GM15510 (cell line): ENCODE data around the gene FASTK.

Source experiments
- POLR2A ChIP-seq: IDR thresholded peaks from 3 replicates; pipeline ENCODE4 v1.6.1; 2011; ENCODE audit warnings: borderline replicate concordance; ENCODE audit not compliant: insufficient read length; ENCODE audit errors: extremely low read depth

The FASTK gene

DNA sequence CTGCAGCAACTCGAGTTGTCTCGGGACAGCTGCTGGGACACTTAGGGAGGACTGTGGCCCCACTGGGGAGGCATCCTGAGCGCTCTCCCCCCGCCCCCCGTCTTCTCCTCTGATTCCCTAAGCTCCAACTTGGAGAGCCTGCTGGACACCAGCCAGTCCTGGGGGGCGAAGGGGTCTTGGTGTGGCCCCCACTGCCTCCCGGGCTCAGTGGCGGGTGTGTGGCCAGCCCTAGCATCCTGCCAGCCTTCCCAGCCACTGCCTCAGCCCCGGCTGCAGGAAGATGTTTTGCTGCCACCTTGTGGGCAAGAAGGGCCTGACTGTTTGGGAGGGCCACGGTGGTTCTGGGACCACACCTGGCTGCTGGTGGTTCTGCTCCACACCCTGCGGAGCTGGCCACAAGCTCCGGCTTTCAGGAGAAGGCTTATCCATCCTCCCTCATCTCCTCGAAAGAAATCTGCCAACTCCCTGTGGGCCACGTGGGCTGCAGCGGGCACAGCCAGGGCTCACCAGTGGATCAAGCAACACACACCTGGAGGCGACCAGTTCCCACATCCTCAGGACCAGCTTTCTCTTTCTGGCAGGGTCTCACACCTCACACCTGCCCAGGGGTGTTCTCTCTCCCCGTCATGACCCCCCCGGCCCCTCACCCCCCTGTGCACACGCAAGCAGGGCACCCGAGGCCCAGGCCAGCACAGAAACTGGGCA, 30.5 kb upstream of the FASTK start:
- TF ChIP-seq POLR2A: no peak

DNA sequence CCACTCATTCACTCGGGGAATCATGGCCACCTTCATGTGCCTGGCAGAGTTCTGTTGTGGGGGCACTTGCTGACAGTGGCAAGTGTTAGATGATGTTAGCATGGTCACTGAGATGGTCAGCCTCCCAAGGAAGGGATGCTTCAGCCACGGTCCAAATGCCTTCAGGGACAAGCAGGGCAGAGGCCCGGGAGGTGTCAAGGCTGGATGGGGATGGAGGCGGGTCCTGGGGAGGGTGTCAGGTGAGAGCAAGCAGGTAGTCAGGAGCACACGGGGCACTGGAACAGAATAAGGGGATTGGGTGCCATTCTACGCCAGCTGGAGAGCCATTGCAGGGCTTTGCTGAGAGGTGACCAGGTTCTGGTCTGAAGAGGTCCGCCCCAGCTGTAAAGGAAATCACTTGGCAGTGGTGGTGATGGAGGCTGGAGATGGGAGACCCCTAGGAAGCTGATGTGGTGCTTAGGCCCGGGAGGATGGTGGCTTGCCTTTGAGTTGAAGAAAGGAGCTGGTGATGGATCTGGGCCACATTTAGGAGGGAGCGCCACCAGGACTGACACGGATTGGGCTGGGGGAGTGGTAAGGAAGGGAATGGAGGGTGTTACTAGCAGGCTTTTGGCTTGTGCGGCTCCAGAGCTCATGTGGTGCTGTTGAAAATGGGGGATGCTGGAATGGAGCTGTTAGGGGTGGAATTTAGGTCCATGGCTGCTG, 29.8 kb upstream of the FASTK start:
- TF ChIP-seq POLR2A: no peak

DNA sequence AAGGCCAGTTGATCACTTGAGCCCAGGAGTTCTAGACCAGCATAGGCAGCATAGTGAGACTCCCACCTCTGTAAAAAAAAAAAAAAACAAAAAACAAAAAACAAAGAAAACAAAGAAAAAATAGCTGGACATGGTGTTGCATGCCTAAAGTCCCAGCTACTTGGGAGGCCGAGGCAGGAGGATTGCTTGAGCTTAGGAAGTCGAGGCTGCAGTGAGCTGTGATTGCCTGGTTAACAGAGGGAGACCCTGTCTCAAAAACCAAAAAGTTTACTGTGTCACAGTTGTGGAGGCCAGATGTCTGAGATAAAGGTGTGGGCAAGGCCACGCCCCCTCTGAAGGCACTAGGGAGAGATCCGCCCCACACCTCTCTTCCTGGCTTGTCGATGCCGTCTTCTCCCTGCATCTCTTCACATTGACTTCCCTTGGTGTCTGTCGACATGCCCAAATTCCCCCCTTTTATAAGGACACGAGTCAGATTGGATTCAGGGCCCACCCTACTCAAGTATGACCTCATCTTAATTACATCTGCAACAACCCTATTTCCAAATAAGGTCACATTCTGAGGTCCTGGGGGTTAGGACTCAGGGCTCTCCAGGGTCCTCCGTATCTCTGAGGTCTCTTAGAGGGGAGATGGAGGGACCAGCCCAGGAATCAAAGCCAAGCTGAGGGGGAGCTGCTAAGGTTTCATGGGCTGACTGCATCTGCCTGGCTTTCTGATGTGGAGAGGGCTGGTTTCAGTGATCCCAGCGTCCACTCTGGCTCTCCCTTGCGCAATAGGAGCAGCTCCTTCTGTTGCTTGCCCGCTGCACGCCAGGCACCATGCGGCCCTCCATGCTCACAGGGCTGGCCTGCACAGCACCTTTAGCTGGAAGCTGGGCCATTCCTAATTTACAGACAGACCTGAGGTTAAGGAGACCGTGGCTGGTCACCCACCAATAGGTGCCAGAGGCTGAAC, 28.8 kb upstream of the FASTK start:
- no peak for TF ChIP-seq POLR2A

DNA sequence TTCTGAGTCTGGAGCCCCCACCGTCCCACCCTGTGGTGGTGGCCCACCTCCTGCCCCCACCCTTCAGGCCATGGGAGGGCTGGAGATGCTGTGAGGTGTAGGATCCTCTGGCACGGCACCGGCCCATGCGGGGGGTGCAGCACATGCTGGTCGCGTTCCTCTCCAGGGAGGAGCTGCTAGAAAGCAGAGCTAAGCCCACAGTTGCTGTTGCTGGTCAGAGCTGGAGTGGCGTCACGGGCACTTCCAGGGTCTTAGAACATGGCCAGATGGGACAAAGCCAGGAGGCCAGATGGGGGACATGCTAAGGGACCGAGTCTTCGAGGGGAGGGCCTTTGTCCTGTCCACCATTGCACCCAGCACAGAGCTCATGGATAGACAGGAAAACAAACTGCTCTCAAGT, 27.3 kb upstream of the FASTK start:
- no peak for TF ChIP-seq POLR2A

DNA sequence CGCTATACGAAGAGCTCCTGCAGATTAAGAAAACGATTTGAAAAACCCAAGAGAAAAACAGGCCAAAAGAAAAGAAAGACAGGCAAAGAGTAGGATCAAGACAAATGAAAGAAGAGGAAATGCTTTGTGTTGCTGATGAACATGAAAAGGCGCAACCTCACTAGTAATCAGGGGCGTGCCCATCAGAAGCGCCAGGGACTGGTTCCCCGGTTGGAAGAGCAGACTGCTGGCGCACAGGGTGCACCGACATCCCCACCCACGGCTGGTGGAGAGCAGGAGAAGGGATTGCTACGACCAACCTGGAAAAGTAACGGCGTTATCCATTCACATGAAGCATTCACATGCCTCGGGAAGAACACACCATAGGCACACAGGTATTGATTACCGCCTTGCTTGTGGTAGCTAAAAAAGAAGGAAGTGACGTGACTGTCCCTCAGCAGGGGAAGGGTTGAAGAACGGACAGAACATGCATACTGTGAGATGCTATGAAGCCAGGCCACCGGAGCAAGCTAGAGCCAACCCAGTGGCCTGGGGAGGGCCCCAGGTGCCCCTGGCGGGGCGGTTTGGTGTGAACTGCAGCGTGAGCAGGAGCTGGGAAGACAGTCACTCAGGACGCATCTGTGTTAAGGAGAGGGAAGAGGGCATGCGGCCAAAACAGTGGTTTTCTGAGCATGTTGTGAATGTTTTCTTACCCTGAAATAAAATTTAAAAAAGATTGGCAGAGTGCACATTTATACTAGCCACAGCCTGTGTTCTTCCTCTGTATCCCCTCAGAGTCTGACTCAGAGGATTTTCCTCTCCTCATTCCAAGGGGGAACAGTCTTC, 24.0 kb upstream of the FASTK start:
- TF ChIP-seq POLR2A: no peak

DNA sequence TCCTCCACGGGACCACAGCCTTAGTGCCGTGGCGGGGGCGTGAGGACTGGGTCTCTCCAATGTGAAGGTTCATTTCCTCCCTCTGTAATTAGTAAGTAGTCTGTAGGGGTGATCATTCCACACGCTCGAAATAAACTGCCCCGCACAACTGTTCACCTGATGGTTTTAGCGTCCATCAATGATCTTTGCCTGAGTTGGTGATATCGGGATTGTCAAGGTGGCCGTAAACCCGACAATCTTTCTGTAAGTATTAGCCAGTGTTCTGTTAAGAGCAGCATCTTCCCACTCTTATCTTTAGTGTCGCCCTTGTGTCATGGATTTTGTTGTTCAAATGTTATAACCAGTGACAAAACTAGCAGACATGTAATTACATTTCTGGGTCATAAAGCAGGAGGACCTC, 23.4 kb upstream of the FASTK start:
- TF ChIP-seq POLR2A: no peak

DNA sequence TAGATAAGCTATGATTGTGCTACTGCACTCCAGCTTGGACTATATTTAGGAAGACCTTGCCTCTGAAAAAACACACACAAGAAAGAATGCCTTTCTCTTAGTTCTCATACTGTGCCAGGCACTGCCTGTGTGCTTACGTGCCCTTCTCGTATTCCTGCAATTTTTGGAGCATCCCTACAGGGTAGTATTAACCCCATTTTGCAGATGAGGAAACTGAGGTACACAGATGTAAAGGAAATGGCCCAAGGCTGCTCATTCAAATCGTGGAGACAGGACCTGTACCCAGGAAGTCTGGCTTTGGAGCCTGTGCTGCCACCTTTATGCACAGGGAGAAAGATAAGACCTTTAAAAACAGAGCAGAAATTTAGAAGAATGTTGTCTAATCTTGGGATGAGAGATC, 22.4 kb upstream of the FASTK start:
- TF ChIP-seq POLR2A: no peak

DNA sequence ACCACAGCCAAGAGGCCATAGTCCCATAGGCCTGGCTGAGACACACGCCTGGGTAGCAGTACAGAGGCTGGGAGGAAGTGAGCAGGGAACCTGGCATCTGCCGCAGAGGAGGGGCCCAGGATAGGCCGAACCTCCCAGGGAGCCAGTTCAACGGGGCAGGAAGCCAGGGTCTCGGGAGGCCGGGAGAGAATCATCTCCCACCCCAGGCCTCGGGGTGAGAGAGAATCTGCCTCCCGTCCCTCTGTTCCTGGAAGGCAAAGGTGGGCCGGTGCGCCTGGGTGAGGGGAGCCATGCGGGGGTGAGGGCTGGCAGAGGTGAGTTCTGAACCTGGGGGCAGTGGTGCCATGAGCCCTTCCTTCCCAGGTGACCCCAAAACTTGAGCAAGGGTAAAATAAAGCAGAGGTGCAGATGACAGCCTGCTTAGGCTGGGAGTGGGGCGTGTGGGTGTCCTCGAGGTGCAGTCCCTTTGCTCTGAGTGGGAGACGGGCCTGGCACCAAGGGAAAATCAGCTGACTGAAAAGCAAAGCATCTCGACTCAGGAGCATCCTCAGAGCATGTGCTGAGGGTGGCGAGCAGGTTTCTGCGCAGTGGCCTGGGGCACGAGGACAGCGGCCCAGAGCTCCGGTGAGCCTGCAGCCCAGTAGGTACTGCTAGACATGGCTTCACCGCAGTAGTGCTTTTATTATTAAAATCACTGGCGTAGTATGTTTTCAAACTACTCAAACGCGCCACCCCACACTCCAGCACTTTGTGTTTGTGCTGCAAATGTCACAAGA, 21.2 kb upstream of the FASTK start:
- no peak for TF ChIP-seq POLR2A

DNA sequence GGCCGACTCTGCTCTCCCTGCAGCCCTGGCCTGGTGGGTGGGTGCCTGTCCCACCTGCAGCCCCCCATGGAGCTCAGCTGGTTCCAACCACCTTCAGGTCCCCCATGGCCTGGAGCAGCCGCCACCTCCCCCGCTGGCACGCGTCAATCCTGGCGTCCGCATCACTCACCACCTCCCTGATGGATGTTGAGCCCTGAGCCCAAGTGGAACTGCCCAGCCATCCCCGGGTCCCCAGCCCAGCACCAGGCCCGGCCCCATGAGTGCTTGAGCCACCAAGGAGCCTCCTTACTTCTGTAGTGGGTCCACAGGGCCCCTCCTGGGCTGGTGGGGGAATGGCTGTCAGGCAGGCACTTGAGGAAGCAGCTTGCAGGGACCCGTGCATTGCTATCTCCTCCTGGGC, 20.3 kb upstream of the FASTK start:
- TF ChIP-seq POLR2A: no peak

DNA sequence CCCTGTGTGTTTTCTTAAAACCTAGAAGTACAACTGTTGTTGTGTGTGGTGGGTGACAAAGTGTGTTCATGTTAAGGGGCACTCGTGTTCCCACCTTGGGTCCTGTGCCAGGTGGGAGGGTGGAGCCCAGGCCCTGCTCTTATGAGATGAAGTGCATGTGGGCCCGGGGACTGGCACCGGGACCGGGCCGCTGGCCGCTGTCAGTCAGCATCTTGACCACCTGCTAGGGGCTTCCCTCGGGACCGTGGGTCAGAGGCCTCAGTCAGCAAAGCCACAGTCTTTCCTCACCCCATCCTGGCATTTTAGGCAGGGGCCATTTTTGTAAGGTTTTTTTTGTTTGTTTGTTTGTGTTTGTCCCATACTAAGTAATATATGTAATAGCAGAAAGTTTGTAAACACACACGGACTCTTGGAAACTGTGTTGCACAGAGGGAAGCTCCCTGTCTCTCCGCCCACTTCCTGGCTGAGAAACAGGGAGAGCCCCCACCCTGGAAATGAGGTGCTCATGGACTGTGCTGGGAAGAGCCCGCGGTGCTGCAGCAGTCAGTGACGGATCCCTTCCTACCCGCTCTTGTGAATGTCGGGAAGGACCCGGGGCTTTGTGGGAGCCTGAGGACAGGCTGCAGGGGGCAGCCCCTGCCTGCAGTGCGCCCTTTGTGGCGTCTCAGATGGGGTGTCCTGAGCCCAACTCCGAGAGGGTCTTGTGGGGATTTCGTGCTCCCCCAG, 19.0 kb upstream of the FASTK start:
- TF ChIP-seq POLR2A: no peak

DNA sequence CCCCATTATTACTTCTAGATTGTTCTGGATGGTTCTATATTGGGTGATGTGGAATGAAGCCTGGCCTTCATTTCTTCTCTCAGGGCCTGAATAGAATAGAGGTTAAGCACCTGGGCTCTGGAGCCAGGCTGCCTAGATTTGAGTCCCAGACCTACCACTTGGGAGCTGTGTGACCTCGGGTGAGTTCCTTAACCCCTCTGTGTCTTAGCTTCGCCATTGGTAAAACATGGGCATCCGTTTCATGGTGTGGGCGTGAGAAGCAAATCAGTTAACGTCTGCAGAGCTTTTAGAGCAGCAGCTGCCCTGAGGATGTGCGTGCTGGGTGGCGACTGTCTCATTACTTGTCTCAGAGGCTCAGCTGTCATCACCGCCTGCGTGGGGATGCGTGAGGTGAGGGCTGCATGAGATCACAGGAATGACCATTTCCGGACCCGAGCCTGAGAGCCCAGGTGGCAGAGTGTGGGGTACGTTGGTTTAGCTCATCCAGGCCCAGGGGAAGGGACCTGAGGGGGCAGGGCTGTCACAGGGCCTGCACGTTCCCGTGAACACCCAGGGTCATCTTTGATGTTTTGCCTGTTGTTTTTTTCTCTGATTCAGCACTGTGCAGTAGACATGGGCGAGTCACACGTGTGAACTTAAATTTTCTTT, 15.3 kb upstream of the FASTK start:
- TF ChIP-seq POLR2A: no peak

DNA sequence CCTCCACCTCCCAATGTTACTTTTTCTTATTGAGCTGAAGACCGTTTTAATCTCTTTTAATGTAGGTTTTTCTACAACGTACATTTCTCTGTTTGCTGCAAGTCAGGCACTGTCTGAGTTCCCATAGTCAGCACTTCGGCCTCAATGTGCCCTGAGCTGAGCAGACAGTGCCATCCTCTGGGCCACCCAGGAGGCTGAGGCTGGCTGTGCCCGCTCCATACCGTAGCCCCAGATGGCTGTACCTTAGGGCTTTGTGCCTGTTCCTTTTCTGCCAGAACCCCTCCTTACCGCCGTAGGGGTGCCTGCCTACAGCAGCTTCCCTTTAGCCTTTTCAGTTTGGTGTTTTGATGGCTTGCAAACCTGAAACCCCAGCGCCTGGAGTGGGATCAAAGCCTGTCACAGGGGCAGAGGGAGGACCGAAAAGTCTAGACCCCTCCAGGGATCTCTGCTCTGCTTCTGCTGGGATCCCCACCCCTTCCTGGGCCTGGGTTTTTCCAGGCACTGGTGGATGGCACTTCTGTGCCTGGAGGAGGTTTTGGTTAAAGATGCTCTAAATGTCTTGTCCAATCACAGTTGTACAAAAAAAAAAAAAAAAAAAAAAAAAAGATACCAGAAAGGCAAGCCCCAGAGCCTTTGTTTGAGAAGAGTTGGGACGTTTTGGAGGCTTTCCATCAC, 14.7 kb upstream of the FASTK start:
- TF ChIP-seq POLR2A: no peak
